ENCODE data around the gene ZNF667. TPM values are rescaled to one million over a fixed set of nuclear protein-coding genes. Genes with fewer than 3 reads are reported as not detected.

ZNF667 gene
- total and polyA plus RNA-seq, 12 donors: 1.5 to 6.9 (median 4.7) TPM

DNA sequence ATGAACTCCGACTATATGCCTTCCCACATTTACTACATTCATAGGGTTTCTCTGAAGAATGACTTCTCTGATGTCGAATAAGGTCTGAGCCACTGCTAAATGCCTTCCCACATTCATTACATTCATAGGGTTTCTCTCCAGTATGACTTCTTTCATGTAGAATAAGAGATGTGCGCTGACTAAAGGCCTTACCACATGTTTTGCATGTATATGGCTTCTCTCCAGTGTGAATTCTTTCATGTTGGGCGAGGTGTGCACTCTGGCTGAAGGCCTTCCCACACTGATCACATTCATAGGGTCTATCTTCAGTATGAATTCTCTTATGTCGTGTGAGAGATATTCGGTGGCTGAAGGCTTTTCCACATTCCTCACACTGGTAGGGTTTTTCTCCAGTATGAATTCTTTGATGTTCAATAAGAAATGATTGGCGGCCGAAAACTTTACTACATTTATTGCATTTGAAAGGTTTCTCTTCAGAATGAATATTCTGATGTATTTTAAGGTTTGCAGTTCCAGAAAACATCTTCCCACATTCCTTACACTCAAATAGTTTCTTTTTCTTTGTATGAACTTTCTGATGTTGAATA, 35.8 kb downstream of the ZNF667 start:
- Histone ChIP-seq H3K4me3 (no peak overlapping the region), H3K4me1 (no peaks in the 10 kb centered on the region), H3K27ac (no peak overlapping the region), H3K27me3 (no peaks in the 10 kb centered on the region), H3K36me3 (peaks cover 0 to 63% (median 30%) of the 10 kb centered on the region in 9 donors), H3K9me3 (peaks cover 7 to 86% (median 79%) of the 10 kb centered on the region in 11 donors)
- no peak for DNase-seq
- TF ChIP-seq CTCF (IDR thresholded peaks at IDR 0.05): no peak
- 98 to 99% methylated on average over 8 of the region's 8 CpGs for WGBS, 2 donors
- no peak for ATAC-seq
- intact Hi-C loops (cut with DNase I): no loop called here

DNA sequence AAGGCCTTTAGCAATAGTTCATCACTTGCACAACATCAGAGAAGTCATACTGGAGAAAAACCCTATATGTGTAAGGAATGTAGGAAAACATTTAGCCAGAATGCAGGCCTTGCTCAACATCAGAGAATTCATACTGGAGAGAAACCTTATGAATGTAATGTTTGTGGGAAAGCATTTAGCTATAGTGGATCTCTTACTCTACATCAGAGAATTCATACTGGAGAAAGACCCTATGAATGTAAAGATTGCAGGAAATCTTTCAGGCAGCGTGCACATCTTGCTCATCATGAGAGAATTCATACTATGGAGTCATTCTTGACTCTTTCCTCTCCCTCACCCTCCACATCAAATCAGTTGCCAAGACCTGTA, 53.2 kb downstream of the ZNF667 start:
- Histone ChIP-seq H3K27ac (no peak overlapping the region), H3K36me3 (peaks cover 0 to 90% (median 46%) of the 10 kb centered on the region in 9 donors), H3K9me3 (peaks cover 5 to 100% (median 100%) of the 10 kb centered on the region in 11 donors), H3K27me3 (no peaks in the 10 kb centered on the region), H3K4me1 (no peaks in the 10 kb centered on the region), H3K4me3 (no peak overlapping the region)
- intact Hi-C loops (cut with DNase I): no loop called here
- no peak for TF ChIP-seq CTCF (IDR thresholded peaks at IDR 0.05)
- DNase-seq (no peak), ATAC-seq (no peak)
- WGBS, 2 donors: 93 to 95% methylated on average over 1 of the region's 1 CpG

DNA sequence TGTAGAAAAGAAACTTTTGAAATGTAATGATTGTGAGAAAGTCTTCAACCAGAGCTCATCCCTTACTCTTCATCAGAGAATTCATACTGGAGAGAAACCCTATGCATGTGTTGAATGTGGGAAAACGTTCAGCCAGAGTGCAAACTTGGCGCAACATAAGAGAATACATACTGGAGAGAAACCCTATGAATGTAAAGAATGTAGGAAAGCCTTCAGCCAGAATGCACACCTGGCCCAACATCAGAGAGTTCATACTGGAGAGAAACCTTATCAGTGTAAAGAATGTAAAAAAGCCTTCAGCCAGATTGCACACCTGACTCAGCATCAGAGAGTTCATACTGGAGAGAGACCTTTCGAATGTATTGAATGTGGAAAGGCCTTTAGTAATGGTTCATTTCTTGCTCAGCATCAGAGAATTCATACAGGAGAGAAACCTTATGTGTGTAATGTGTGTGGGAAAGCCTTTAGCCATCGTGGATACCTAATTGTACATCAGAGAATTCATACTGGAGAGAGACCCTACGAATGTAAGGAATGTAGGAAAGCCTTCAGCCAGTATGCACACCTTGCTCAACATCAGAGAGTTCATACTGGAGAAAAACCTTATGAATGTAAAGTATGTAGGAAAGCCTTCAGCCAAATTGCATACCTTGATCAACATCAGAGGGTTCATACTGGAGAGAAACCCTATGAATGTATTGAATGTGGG, 53.7 kb downstream of the ZNF667 start:
- Histone ChIP-seq H3K27ac (no peak overlapping the region), H3K27me3 (no peaks in the 10 kb centered on the region), H3K4me3 (no peak overlapping the region), H3K4me1 (no peaks in the 10 kb centered on the region), H3K36me3 (peaks cover 0 to 94% (median 50%) of the 10 kb centered on the region in 9 donors), H3K9me3 (peaks cover 5 to 100% (median 100%) of the 10 kb centered on the region in 11 donors)
- WGBS, 2 donors: 95 to 98% methylated on average over 5 of the region's 5 CpGs
- no peak for TF ChIP-seq CTCF (IDR thresholded peaks at IDR 0.05)
- DNase-seq (no peak), ATAC-seq (no peak)
- intact Hi-C loops (cut with DNase I): no loop called here

GRCh38 chr19:56405062-56405461, 72.1 kb downstream of the ZNF667 start:
- Histone ChIP-seq H3K36me3 (peaks cover 4 to 52% (median 38%) of the 10 kb centered on the region in 9 donors), H3K4me3 (peak overlapping the region in 9 of 10 donors; percentile 57 to 80 (median 72)), H3K27me3 (no peaks in the 10 kb centered on the region), H3K9me3 (peaks cover 0 to 80% (median 33%) of the 10 kb centered on the region in 11 donors), H3K27ac (no peak overlapping the region), H3K4me1 (peaks cover 4 to 20% (median 14%) of the 10 kb centered on the region in 9 donors)
- intact Hi-C loops (cut with DNase I): loop anchor here in 3 of 10 donors (5.0 to 10.0 kb wide), 3 partner anchors 100 to 130 kb away; partner anchors contain the start of genes ZFP28 (in 1 of the 3) and ZNF471 (in 1 of the 3)
- no peak for TF ChIP-seq CTCF (IDR thresholded peaks at IDR 0.05)
- 91 to 95% methylated on average over 4 of the region's 4 CpGs for WGBS, 2 donors
- DNase-seq (no peak), ATAC-seq (no peak)
